HEK293T (cell line): Measurements from ENCODE around the gene BIVM.

Source experiments
- ELF4 ChIP-seq: fragments of 450-650 bp; IDR thresholded peaks from 2 replicates; pipeline ENCODE4 v1.6.1; 2017; ENCODE audit warnings: antibody characterized with exemption
- FOXA1 ChIP-seq: fragments of 450-650 bp; IDR thresholded peaks from 2 replicates; pipeline ENCODE4 v1.6.1; 2016; ENCODE audit warnings: mild to moderate bottlenecking
- FOXK2 ChIP-seq: fragments of 450-650 bp; IDR thresholded peaks from 2 replicates; pipeline ENCODE4 v1.6.1; 2016; ENCODE audit warnings: mild to moderate bottlenecking
- HDGF ChIP-seq: fragments of 450-650 bp; IDR thresholded peaks from 2 replicates; pipeline ENCODE4 v1.6.1; 2017; ENCODE audit warnings: antibody characterized with exemption, borderline replicate concordance
- NFRKB ChIP-seq: fragments of 450-650 bp; IDR thresholded peaks from 2 replicates; pipeline ENCODE4 v1.6.1; 2016; ENCODE audit warnings: mild to moderate bottlenecking, moderate library complexity

GRCh38 chr13:102825400-102825799, 26.5 kb downstream of the BIVM start:
- TF ChIP-seq FOXA1 (no peak), FOXK2 (no peak), HDGF (no peak), NFRKB (no peak), ELF4 (no peak)
